Uterus (tissue), 2 donors: ENCODE data around the gene TMEM169.

Experiments used
- POLR2A ChIP-seq, 2 donors: fragments of 450-650 bp; IDR thresholded peaks; one replicate each; pipeline ENCODE4 v1.6.1; 2016; ENCODE audit warnings: antibody characterized with exemption in 2 of 2, mild to moderate bottlenecking in 1 of 2, moderate library complexity in 1 of 2
- TF ChIP-seq, protein P1 (sequence below), 4 experiments: fragments of 200-600 bp in 2 of 4; fragments of 450-650 bp in 2 of 4; sonication (generic) in 2 of 4; IDR thresholded peaks; one replicate each; pipeline ENCODE4 v1.5.1; 2016 to 2019; ENCODE audit warnings: antibody characterized with exemption in 4 of 4, mild to moderate bottlenecking in 2 of 4, moderate library complexity in 1 of 4

GRCh38 chr2:216064014-216064630 lies 17.6 kb upstream of the TMEM169 start:
- TF ChIP-seq, protein P1, sequence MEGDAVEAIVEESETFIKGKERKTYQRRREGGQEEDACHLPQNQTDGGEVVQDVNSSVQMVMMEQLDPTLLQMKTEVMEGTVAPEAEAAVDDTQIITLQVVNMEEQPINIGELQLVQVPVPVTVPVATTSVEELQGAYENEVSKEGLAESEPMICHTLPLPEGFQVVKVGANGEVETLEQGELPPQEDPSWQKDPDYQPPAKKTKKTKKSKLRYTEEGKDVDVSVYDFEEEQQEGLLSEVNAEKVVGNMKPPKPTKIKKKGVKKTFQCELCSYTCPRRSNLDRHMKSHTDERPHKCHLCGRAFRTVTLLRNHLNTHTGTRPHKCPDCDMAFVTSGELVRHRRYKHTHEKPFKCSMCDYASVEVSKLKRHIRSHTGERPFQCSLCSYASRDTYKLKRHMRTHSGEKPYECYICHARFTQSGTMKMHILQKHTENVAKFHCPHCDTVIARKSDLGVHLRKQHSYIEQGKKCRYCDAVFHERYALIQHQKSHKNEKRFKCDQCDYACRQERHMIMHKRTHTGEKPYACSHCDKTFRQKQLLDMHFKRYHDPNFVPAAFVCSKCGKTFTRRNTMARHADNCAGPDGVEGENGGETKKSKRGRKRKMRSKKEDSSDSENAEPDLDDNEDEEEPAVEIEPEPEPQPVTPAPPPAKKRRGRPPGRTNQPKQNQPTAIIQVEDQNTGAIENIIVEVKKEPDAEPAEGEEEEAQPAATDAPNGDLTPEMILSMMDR (IDR thresholded peaks at IDR 0.05), result no peak
- TF ChIP-seq POLR2A (IDR thresholded peaks at IDR 0.05), result no peak
